ENCODE measurements around the gene GAA. TPM values are rescaled to one million over a fixed set of nuclear protein-coding genes. Genes with fewer than 3 reads are reported as not detected.

The GAA gene
- total RNA-seq, 2 experiments from 2014 or later, result 28.0 to 29.6 TPM

DNA sequence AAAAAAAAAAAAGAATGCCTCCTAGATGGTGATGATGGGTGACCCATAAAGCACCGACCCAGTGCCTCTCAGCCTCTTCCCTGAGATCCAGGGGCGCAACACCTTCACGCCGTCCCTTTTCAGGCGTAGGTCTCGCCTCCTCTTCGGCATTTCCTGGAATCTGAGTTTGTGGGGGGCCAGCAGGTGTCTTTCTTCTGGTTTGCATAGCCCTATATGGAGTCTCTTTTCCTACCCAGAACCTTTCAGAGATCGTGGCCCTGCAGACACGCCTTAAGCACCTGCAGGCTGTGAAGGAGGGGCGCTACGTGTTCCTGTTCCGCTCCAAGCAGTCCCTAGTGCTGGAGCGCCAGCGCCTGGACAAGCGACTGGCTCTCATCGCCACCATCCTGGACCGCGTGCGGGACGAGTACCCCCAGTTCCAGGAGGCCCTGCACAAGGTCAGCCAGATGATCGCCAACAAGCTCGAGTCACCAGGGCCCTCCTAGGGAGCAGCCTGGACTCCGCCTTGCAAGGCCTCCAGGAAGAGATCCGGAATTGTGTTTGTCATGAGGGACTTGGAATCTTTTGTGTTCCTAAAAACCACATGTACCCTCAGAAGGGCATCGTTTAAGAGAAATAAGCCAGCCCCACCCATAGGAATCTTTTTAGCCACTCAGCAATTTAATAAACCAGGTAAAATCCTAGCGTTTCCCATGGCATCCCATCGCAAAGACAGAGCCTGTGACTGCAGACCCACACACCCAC, 1.9 kb upstream of the GAA start:
- Mint-ChIP-seq H3K9me3 (no peaks in the 10 kb centered on the region), H3K27me3 (no peaks in the 10 kb centered on the region), H3K27ac (no peak overlapping the region), H3K4me3 (no peak overlapping the region), H3K4me1 (ENCODE audit: low read depth) (peaks cover 23% of the 10 kb centered on the region), H3K36me3 (peaks cover 2% of the 10 kb centered on the region)
- CTCF ChIA-PET, result interaction anchor here (1.0 kb wide), 1 partner anchor 91 kb away, joined by 3 read pairs; no protein-coding TSS in a partner anchor
- intact Hi-C loops (cut with micrococcal nuclease), result loop anchor here (2.0 kb wide), 3 partner anchors 17 to 153 kb away; partner anchors contain the start of gene EIF4A3
- DNase-seq, result no peak
- POLR2A ChIA-PET, result no interaction called here

DNA sequence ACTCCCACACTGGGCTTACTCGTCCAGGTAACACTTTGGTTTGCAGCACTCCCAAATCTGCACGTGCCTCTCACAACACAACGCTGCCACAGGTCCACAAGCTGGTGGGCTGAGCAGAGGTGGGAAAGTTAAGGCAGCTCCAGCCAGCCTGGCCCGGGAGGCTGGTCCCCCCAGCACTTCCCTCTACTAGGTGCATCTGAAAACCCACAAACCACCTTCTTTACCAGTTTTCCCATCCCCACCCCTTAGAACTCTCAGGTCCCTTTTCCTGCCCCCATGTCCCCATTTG, 1.4 kb upstream of the GAA start:
- ChIA-PET CTCF (interaction anchor here (1.0 kb wide), 1 partner anchor 92 kb away, joined by 3 read pairs; no protein-coding TSS in a partner anchor), POLR2A (no interaction called here)
- H3K4me3 Mint-ChIP-seq, result peak overlapping the region; percentile 76
- peaks cover 2% of the 10 kb centered on the region for H3K36me3 Mint-ChIP-seq
- peaks cover 23% of the 10 kb centered on the region for H3K4me1 Mint-ChIP-seq (ENCODE audit: low read depth)
- intact Hi-C loops (cut with micrococcal nuclease), result loop anchor here (2.0 kb wide), 3 partner anchors 17 to 153 kb away; partner anchors contain the start of gene EIF4A3
- peak overlapping the region; percentile 65 for H3K27ac Mint-ChIP-seq
- no peaks in the 10 kb centered on the region for H3K9me3 Mint-ChIP-seq
- no peaks in the 10 kb centered on the region for H3K27me3 Mint-ChIP-seq
- no peak for DNase-seq

- Mint-ChIP-seq H3K9me3 (no peaks in the 10 kb centered on the region), H3K27ac (peak overlapping the region; percentile 62), H3K4me3 (peak overlapping the region; percentile 90), H3K27me3 (no peaks in the 10 kb centered on the region), H3K4me1 (ENCODE audit: low read depth) (peaks cover 23% of the 10 kb centered on the region), H3K36me3 (peaks cover 2% of the 10 kb centered on the region)
- intact Hi-C loops (cut with micrococcal nuclease), result loop anchor here (2.0 kb wide), 3 partner anchors 19 to 151 kb away; partner anchors contain the start of gene EIF4A3
- no peak for DNase-seq
- ChIA-PET CTCF (interaction anchor here (0.6 to 1.8 kb wide), 50 partner anchors 10 to 993 kb away, joined by 3 to 23 read pairs (median 5); partner anchors contain the start of gene CBX8), POLR2A (interaction anchor here (1.0 to 1.5 kb wide), 4 partner anchors 41 to 156 kb away, joined by 3 to 8 read pairs (median 4); no protein-coding TSS in a partner anchor)
These were observed 724 bp downstream of the GAA start for GRCh38 chr17:80101946-80102663.

- no peak for DNase-seq
- intact Hi-C loops (cut with micrococcal nuclease), result no loop called here
- Mint-ChIP-seq H3K27me3 (no peaks in the 10 kb centered on the region), H3K4me1 (ENCODE audit: low read depth) (peaks cover 23% of the 10 kb centered on the region), H3K9me3 (no peaks in the 10 kb centered on the region), H3K27ac (no peak overlapping the region), H3K4me3 (peak overlapping the region; percentile 90), H3K36me3 (peaks cover 2% of the 10 kb centered on the region)
- POLR2A ChIA-PET, result no interaction called here
- CTCF ChIA-PET, result interaction anchor here (1.6 kb wide), 1 partner anchor 40 kb away, joined by 23 read pairs; no protein-coding TSS in a partner anchor
These were observed 1.5 kb downstream of the GAA start for GRCh38 chr17:80102664-80103448.

DNA sequence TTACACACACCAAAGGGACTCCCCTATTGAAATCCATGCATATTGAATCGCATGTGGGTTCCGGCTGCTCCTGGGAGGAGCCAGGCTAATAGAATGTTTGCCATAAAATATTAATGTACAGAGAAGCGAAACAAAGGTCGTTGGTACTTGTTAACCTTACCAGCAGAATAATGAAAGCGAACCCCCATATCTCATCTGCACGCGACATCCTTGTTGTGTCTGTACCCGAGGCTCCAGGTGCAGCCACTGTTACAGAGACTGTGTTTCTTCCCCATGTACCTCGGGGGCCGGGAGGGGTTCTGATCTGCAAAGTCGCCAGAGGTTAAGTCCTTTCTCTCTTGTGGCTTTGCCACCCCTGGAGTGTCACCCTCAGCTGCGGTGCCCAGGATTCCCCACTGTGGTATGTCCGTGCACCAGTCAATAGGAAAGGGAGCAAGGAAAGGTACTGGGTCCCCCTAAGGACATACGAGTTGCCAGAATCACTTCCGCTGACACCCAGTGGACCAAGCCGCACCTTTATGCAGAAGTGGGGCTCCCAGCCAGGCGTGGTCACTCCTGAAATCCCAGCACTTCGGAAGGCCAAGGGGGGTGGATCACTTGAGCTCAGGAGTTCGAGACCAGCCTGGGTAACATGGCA, 2.2 kb downstream of the GAA start:
- no peaks in the 10 kb centered on the region for H3K27me3 Mint-ChIP-seq
- H3K9me3 Mint-ChIP-seq, result no peaks in the 10 kb centered on the region
- peaks cover 23% of the 10 kb centered on the region for H3K4me1 Mint-ChIP-seq (ENCODE audit: low read depth)
- peaks cover 2% of the 10 kb centered on the region for H3K36me3 Mint-ChIP-seq
- H3K4me3 Mint-ChIP-seq, result peak overlapping the region; percentile 13
- intact Hi-C loops (cut with micrococcal nuclease), result no loop called here
- H3K27ac Mint-ChIP-seq, result no peak overlapping the region
- no peak for DNase-seq
- ChIA-PET CTCF (no interaction called here), POLR2A (no interaction called here)

DNA sequence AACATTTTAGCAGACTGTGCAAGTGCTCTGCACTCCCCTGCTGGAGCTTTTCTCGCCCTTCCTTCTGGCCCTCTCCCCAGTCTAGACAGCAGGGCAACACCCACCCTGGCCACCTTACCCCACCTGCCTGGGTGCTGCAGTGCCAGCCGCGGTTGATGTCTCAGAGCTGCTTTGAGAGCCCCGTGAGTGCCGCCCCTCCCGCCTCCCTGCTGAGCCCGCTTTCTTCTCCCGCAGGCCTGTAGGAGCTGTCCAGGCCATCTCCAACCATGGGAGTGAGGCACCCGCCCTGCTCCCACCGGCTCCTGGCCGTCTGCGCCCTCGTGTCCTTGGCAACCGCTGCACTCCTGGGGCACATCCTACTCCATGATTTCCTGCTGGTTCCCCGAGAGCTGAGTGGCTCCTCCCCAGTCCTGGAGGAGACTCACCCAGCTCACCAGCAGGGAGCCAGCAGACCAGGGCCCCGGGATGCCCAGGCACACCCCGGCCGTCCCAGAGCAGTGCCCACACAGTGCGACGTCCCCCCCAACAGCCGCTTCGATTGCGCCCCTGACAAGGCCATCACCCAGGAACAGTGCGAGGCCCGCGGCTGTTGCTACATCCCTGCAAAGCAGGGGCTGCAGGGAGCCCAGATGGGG, 3.1 kb downstream of the GAA start:
- Mint-ChIP-seq H3K9me3 (no peaks in the 10 kb centered on the region), H3K4me3 (no peak overlapping the region), H3K27ac (no peak overlapping the region), H3K27me3 (no peaks in the 10 kb centered on the region), H3K36me3 (peaks cover 2% of the 10 kb centered on the region), H3K4me1 (ENCODE audit: low read depth) (peaks cover 23% of the 10 kb centered on the region)
- CTCF ChIA-PET, result no interaction called here
- intact Hi-C loops (cut with micrococcal nuclease), result no loop called here
- POLR2A ChIA-PET, result no interaction called here
- no peak for DNase-seq

- POLR2A ChIA-PET, result no interaction called here
- H3K4me1 Mint-ChIP-seq (ENCODE audit: low read depth), result peaks cover 18% of the 10 kb centered on the region
- H3K4me3 Mint-ChIP-seq, result no peak overlapping the region
- no peaks in the 10 kb centered on the region for H3K9me3 Mint-ChIP-seq
- H3K27me3 Mint-ChIP-seq, result no peaks in the 10 kb centered on the region
- no peak overlapping the region for H3K27ac Mint-ChIP-seq
- H3K36me3 Mint-ChIP-seq, result peaks cover 2% of the 10 kb centered on the region
- intact Hi-C loops (cut with micrococcal nuclease), result no loop called here
- DNase-seq, result no peak
- CTCF ChIA-PET, result no interaction called here
These were observed 3.6 kb downstream of the GAA start for GRCh38 chr17:80104956-80105375.

DNA sequence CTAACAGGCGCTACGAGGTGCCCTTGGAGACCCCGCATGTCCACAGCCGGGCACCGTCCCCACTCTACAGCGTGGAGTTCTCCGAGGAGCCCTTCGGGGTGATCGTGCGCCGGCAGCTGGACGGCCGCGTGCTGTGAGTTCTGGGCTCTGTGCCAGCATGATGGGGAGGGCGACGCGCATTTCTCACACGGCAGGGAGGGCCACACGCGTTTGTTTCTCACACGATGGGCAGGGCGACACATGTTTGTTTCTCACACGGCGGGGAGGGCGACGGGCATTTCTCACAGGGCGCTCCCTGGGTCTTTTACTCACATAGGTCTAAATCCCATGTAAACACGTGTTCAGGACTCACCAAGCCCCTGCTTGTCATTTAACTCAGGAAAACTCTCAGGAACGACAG, 4.4 kb downstream of the GAA start:
- H3K36me3 Mint-ChIP-seq, result peaks cover 2% of the 10 kb centered on the region
- H3K9me3 Mint-ChIP-seq, result no peaks in the 10 kb centered on the region
- no peak overlapping the region for H3K4me3 Mint-ChIP-seq
- POLR2A ChIA-PET, result no interaction called here
- DNase-seq, result no peak
- H3K27me3 Mint-ChIP-seq, result no peaks in the 10 kb centered on the region
- intact Hi-C loops (cut with micrococcal nuclease), result no loop called here
- peaks cover 10% of the 10 kb centered on the region for H3K4me1 Mint-ChIP-seq (ENCODE audit: low read depth)
- CTCF ChIA-PET, result interaction anchor here (0.5 kb wide), 1 partner anchor 98 kb away, joined by 3 read pairs; no protein-coding TSS in a partner anchor
- H3K27ac Mint-ChIP-seq, result no peak overlapping the region

- Mint-ChIP-seq H3K36me3 (peaks cover 2% of the 10 kb centered on the region), H3K4me1 (ENCODE audit: low read depth) (peaks cover 7% of the 10 kb centered on the region), H3K9me3 (no peaks in the 10 kb centered on the region), H3K27ac (no peak overlapping the region), H3K4me3 (no peak overlapping the region), H3K27me3 (no peaks in the 10 kb centered on the region)
- intact Hi-C loops (cut with micrococcal nuclease), result no loop called here
- no peak for DNase-seq
- ChIA-PET POLR2A (no interaction called here), CTCF (interaction anchor here (0.5 kb wide), 1 partner anchor 99 kb away, joined by 3 read pairs; no protein-coding TSS in a partner anchor)
These were observed 4.8 kb downstream of the GAA start for GRCh38 chr17:80106176-80106575.

- ChIA-PET POLR2A (no interaction called here), CTCF (no interaction called here)
- H3K4me3 Mint-ChIP-seq, result no peak overlapping the region
- intact Hi-C loops (cut with micrococcal nuclease), result no loop called here
- no peaks in the 10 kb centered on the region for H3K9me3 Mint-ChIP-seq
- peaks cover 2% of the 10 kb centered on the region for H3K36me3 Mint-ChIP-seq
- H3K27me3 Mint-ChIP-seq, result no peaks in the 10 kb centered on the region
- no peak for DNase-seq
- H3K4me1 Mint-ChIP-seq (ENCODE audit: low read depth), result peaks cover 7% of the 10 kb centered on the region
- no peak overlapping the region for H3K27ac Mint-ChIP-seq
These were observed 5.4 kb downstream of the GAA start for GRCh38 chr17:80106751-80107150.

DNA sequence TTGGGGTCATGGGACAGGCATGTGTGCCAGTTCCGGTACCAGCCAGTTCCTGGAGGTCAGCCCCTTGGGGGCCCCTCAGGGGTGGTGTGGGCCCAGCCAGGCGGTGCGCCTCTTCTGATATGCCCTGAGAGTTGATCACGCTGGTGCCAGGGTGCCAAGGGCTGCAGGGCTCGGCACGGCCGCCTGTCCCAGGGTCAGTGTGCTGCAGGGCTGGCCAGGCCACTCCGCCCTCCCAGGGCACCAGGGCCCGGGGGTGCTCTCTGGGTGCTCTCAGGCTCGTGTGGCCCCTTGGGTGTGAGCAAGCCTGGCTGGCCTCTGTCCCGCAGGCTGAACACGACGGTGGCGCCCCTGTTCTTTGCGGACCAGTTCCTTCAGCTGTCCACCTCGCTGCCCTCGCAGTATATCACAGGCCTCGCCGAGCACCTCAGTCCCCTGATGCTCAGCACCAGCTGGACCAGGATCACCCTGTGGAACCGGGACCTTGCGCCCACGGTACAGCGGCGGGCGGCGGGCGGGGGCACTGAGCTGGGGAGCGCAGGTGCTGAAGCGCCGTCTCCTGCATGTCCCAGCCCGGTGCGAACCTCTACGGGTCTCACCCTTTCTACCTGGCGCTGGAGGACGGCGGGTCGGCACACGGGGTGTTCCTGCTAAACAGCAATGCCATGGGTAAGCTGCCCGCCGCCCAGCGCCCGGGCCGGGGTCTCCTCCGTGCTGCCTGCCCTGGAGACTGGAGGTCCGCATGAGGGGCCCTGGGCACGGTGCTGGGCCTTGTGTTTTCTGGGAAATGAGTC, 6.0 kb downstream of the GAA start:
- no peak overlapping the region for H3K27ac Mint-ChIP-seq
- ChIA-PET CTCF (no interaction called here), POLR2A (interaction anchor here (0.5 kb wide), 1 partner anchor 158 kb away, joined by 3 read pairs; no protein-coding TSS in a partner anchor)
- H3K4me1 Mint-ChIP-seq (ENCODE audit: low read depth), result peaks cover 3% of the 10 kb centered on the region
- intact Hi-C loops (cut with micrococcal nuclease), result no loop called here
- H3K27me3 Mint-ChIP-seq, result no peaks in the 10 kb centered on the region
- H3K9me3 Mint-ChIP-seq, result no peaks in the 10 kb centered on the region
- H3K36me3 Mint-ChIP-seq, result no peaks in the 10 kb centered on the region
- no peak for DNase-seq
- H3K4me3 Mint-ChIP-seq, result no peak overlapping the region

Measured in activated CD4-positive, alpha-beta memory T cell treated with anti-CD3 and anti-CD28 coated beads for 36 hours (primary cell).